K562 (cell line): ENCODE measurements around the gene BCORL1. TPM values are rescaled to one million over a fixed set of nuclear protein-coding genes. Genes with fewer than 3 reads are reported as not detected.

Experiments used
- ARID3B ChIP-seq: fragments of 250-450 bp; sonication (Bioruptor Pico); IDR thresholded peaks from 2 replicates; pipeline ENCODE4 v1.4.0; 2020; ENCODE audit warnings: borderline replicate concordance
- DNMT1 ChIP-seq: fragments of 450-650 bp; IDR thresholded peaks from 2 replicates; pipeline ENCODE4 v1.6.1; 2016; ENCODE audit warnings: antibody characterized with exemption, mild to moderate bottlenecking
- E2F5 ChIP-seq: sonication (generic); formaldehyde crosslinking; IDR thresholded peaks from 2 replicates; pipeline ENCODE4 v1.8.0; 2022; ENCODE audit warnings: mild to moderate bottlenecking, missing genetic modification reagents
- ERF ChIP-seq: fragments of 450-650 bp; formaldehyde crosslinking; IDR thresholded peaks from 2 replicates; pipeline ENCODE4 v1.4.0; 2020; ENCODE audit warnings: mild to moderate bottlenecking, mixed read lengths
- EWSR1 ChIP-seq: fragments of 450-650 bp; IDR thresholded peaks from 2 replicates; pipeline ENCODE4 v1.6.1; 2018; ENCODE audit warnings: borderline replicate concordance, mild to moderate bottlenecking, low read depth, moderate library complexity; ENCODE audit not compliant: partially characterized antibody
- GABPB1 ChIP-seq: sonication (generic); formaldehyde crosslinking; IDR thresholded peaks from 2 replicates; pipeline ENCODE4 v1.8.0; 2022; ENCODE audit warnings: mild to moderate bottlenecking, missing genetic modification reagents
- KLF16 ChIP-seq: IDR thresholded peaks from 2 replicates; pipeline ENCODE4 v1.6.1; 2016; ENCODE audit warnings: antibody characterized with exemption
- LCOR ChIP-seq: sonication (generic); formaldehyde crosslinking; IDR thresholded peaks from 2 replicates; pipeline ENCODE4 v1.8.0; 2022; ENCODE audit warnings: mild to moderate bottlenecking, missing genetic modification reagents
- MAFF ChIP-seq: IDR thresholded peaks from 2 replicates; pipeline ENCODE4 v1.6.1; 2012; ENCODE audit warnings: low read length, improper control_type of control experiment
- MEF2D ChIP-seq: conservative IDR thresholded peaks from 2 replicates; pipeline ENCODE4 v1.6.1; 2016; ENCODE audit warnings: low read depth, missing genetic modification characterization, missing compliant biosample characterization
- PHF20 ChIP-seq: fragments of 450-650 bp; IDR thresholded peaks from 2 replicates; pipeline ENCODE4 v1.6.1; 2018; ENCODE audit not compliant: partially characterized antibody
- PML ChIP-seq: IDR thresholded peaks from 2 replicates; pipeline ENCODE4 v1.6.1; 2012; ENCODE audit warnings: low read length, inconsistent platforms
- POLR2AphosphoS2 ChIP-seq: IDR thresholded peaks from 2 replicates; pipeline ENCODE4 v1.6.1; 2012; ENCODE audit warnings: low read length, improper control_type of control experiment
- SRF ChIP-seq, 2 experiments: fragments of 250-450, 450-650 bp in 1 of 2; sonication (Bioruptor Pico) in 1 of 2; sonication (generic) in 1 of 2; formaldehyde crosslinking; IDR thresholded peaks; 2 replicates each; pipeline versions ENCODE4 v1.5.0 to v1.5.1; 2020 to 2022; ENCODE audit warnings: mild to moderate bottlenecking in 1 of 2, missing genetic modification reagents in 1 of 2
- TEAD1 ChIP-seq, 2 experiments: fragments of 450-650 bp in 1 of 2; sonication (generic) in 1 of 2; formaldehyde crosslinking; IDR thresholded peaks; 2 replicates each; pipeline versions ENCODE4 v1.4.0 to v1.8.0; 2020 to 2022; ENCODE audit warnings: mild to moderate bottlenecking in 2 of 2, missing genetic modification reagents in 1 of 2
- XRCC3 ChIP-seq: fragments of 450-650 bp; IDR thresholded peaks from 2 replicates; pipeline ENCODE4 v1.6.1; 2017; ENCODE audit warnings: mild to moderate bottlenecking, moderate library complexity
- ZHX1 ChIP-seq: fragments of 150-350 bp; conservative IDR thresholded peaks from 2 replicates; pipeline ENCODE4 v1.6.1; 2014; ENCODE audit warnings: low read length
- ZNF140 ChIP-seq: fragments of 250-450 bp; sonication (Bioruptor Pico); IDR thresholded peaks from 2 replicates; pipeline ENCODE4 v1.8.0; 2021; ENCODE audit warnings: moderate library complexity, mild to moderate bottlenecking, inconsistent platforms
- ZNF785 ChIP-seq: fragments of 250-450 bp; sonication (Bioruptor Pico); IDR thresholded peaks from 2 replicates; pipeline ENCODE4 v1.4.0; 2020; ENCODE audit warnings: mild to moderate bottlenecking
- polyA plus RNA-seq, 8 experiments: library from polyadenylated mRNA; depleted of rRNA in 4 of 8; stranded (reverse) in 5 of 8; unstranded in 3 of 8; fragments of >200 nt; fragmentation: Nextera tagmentation in 2 of 8; fragmentation: Illumina TruSeq in 1 of 8; extraction: Ambion mirVana in 2 of 8; extraction: Trizol in 1 of 8; gene quantifications; 2 replicates each; pipeline versions ENCODE4 v1.2.1 to v1.2.3, GENCODE V29; 2011 to 2014; ENCODE audit warnings: inconsistent platforms in 1 of 8, missing spikeins in 1 of 8
- total RNA-seq, 7 experiments: library from RNA; depleted of rRNA in 6 of 7; stranded (reverse); fragments of >200 nt in 6 of 7; fragmentation: Illumina TruSeq in 2 of 7; extraction: Trizol in 2 of 7; gene quantifications; 2 replicates each; pipeline versions ENCODE4 v1.2.1 to v1.2.3, GENCODE V29; 2011 to 2021; ENCODE audit warnings: low replicate concordance in 1 of 7
- TF ChIP-seq, protein P1 (sequence below): fragments of 250-450 bp; sonication (Bioruptor Pico); IDR thresholded peaks from 2 replicates; pipeline ENCODE4 v1.5.0; 2020; ENCODE audit warnings: mild to moderate bottlenecking
- TF ChIP-seq, protein P2 (sequence below): fragments of 250-450 bp; sonication (Bioruptor Pico); IDR thresholded peaks from 2 replicates; pipeline ENCODE4 v1.5.0; 2021

The BCORL1 gene
- total and polyA plus RNA-seq, 9 of the 15 experiments (the other 6 are each of a cell fraction or from before 2014, with no cell fraction given), result 0.48 to 29.6 (median 2.1) TPM

- TF ChIP-seq ZHX1 (no peak), E2F5 (no peak), MEF2D (tag) (no peak), POLR2AphosphoS2 (no peak), KLF16 (no peak), MAFF (no peak), PHF20 (no peak), LCOR (no peak), ARID3B (CRISPR knock-in tag) (no peak), ZNF140 (CRISPR knock-in tag) (no peak), ZNF785 (CRISPR knock-in tag) (no peak), PML (no peak), EWSR1 (no peak), DNMT1 (no peak), SRF (CRISPR knock-in tag; IDR thresholded peaks at IDR 0.05) (no peak), ERF (CRISPR knock-in tag) (no peak), GABPB1 (CRISPR knock-in tag) (no peak; the same call in 1 of the 2 replicates), XRCC3 (no peak), TEAD1 (CRISPR knock-in tag; IDR thresholded peaks at IDR 0.05) (no peak)
- TF ChIP-seq, protein P1, sequence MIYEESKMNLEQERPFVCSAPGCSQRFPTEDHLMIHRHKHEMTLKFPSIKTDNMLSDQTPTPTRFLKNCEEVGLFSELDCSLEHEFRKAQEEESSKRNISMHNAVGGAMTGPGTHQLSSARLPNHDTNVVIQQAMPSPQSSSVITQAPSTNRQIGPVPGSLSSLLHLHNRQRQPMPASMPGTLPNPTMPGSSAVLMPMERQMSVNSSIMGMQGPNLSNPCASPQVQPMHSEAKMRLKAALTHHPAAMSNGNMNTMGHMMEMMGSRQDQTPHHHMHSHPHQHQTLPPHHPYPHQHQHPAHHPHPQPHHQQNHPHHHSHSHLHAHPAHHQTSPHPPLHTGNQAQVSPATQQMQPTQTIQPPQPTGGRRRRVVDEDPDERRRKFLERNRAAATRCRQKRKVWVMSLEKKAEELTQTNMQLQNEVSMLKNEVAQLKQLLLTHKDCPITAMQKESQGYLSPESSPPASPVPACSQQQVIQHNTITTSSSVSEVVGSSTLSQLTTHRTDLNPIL (CRISPR knock-in tag), result no peak
- TF ChIP-seq, protein P2, sequence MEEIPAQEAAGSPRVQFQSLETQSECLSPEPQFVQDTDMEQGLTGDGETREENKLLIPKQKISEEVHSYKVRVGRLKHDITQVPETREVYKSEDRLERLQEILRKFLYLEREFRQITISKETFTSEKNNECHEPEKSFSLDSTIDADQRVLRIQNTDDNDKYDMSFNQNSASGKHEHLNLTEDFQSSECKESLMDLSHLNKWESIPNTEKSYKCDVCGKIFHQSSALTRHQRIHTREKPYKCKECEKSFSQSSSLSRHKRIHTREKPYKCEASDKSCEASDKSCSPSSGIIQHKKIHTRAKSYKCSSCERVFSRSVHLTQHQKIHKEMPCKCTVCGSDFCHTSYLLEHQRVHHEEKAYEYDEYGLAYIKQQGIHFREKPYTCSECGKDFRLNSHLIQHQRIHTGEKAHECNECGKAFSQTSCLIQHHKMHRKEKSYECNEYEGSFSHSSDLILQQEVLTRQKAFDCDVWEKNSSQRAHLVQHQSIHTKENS, result no peak
Measured at GRCh38 chrX:130091980-130092522, 109.6 kb downstream of the BCORL1 start (continued).
